Tibial artery (tissue), 4 donors: ENCODE measurements around the gene NEIL1.

Source experiments
- DNase-seq, 2 donors: peaks; one replicate each; pipeline ENCODE4 v3.0.0-alpha.2; 2019
- H3K27ac ChIP-seq, 2 donors: fragments of 200-600 bp; sonication (generic) in 1 of 2; 1 replicate in 1 of 2; 2 replicates in 1 of 2; pipeline ENCODE4 v1.5.1; 2018 to 2019; ENCODE audit warnings: mild to moderate bottlenecking in 1 of 2
- H3K27me3 ChIP-seq, 2 donors: fragments of 200-600 bp; sonication (generic) in 1 of 2; one replicate each; pipeline versions ENCODE4 v1.5.1 to v1.6.0; 2016 to 2019
- H3K36me3 ChIP-seq, 3 donors: fragments of 200-600 bp; sonication (generic) in 2 of 3; one replicate each; pipeline ENCODE4 v1.5.1; 2016 to 2019; ENCODE audit warnings: mild to moderate bottlenecking in 2 of 3
- H3K4me1 ChIP-seq, 4 donors: fragments of 200-600 bp; sonication (generic) in 2 of 4; 1 replicate in 3 of 4; 2 replicates in 1 of 4; pipeline ENCODE4 v1.5.1; 2016 to 2019
- H3K4me3 ChIP-seq, 2 donors: fragments of 200-600 bp; sonication (generic) in 1 of 2; 1 replicate in 1 of 2; 2 replicates in 1 of 2; pipeline ENCODE4 v1.5.1; 2018 to 2019; ENCODE audit warnings: mild to moderate bottlenecking in 2 of 2
- H3K9me3 ChIP-seq, 3 donors: fragments of 200-600 bp; sonication (generic) in 1 of 3; one replicate each; pipeline ENCODE4 v1.5.1; 2016 to 2019
- intact Hi-C: fragments of 100-400 bp; cut with DNase I; formaldehyde crosslinking; loops from one replicate; pipeline ENCODE4 v1.15.0; 2023; ENCODE audit warnings: low total_unique reads
- TF ChIP-seq, protein P1 (sequence below), 2 experiments: fragments of 200-600 bp in 1 of 2; fragments of 450-650 bp in 1 of 2; IDR thresholded peaks; one replicate each; pipeline ENCODE4 v1.5.1; 2017 to 2019; ENCODE audit warnings: antibody characterized with exemption in 2 of 2, mild to moderate bottlenecking in 1 of 2, moderate library complexity in 1 of 2

NEIL1 gene

DNA sequence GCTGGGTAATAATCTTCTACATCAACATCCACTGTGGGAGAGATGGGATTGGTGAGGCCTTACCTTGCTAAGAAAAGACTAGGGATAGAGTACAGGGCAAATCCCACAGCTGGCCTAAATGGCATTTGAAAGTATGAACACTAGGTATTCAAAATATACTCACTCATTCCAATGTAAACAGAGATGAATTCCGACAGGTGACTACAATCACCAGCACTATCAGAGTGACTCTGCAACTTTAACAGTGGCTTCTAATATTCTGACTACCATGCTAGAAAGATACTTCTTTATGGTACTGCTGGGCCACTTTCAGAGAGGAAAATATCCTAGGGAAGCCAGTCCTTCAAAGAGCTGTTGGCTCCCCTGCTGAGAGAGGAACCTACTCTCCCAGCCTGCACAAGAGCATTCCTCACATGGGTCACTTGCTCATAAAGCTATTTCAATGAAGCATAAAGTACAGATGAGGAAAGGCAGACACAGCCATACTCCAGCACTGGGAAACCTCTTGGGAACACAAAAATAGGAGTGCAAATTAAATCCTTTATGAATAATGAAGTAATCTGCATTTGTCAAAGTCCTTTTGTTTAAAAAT, 43.0 kb downstream of the NEIL1 start:
- Histone ChIP-seq H3K27me3 (no peaks in the 10 kb centered on the region), H3K4me1 (no peaks in the 10 kb centered on the region), H3K36me3 (peaks cover 86 to 98% (median 91%) of the 10 kb centered on the region in 3 donors), H3K9me3 (no peaks in the 10 kb centered on the region), H3K4me3 (no peak overlapping the region), H3K27ac (no peak overlapping the region)
- DNase-seq, result no peak
- intact Hi-C loops, result no loop called here
- TF ChIP-seq, protein P1, sequence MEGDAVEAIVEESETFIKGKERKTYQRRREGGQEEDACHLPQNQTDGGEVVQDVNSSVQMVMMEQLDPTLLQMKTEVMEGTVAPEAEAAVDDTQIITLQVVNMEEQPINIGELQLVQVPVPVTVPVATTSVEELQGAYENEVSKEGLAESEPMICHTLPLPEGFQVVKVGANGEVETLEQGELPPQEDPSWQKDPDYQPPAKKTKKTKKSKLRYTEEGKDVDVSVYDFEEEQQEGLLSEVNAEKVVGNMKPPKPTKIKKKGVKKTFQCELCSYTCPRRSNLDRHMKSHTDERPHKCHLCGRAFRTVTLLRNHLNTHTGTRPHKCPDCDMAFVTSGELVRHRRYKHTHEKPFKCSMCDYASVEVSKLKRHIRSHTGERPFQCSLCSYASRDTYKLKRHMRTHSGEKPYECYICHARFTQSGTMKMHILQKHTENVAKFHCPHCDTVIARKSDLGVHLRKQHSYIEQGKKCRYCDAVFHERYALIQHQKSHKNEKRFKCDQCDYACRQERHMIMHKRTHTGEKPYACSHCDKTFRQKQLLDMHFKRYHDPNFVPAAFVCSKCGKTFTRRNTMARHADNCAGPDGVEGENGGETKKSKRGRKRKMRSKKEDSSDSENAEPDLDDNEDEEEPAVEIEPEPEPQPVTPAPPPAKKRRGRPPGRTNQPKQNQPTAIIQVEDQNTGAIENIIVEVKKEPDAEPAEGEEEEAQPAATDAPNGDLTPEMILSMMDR (IDR thresholded peaks at IDR 0.05), result no peak

DNA sequence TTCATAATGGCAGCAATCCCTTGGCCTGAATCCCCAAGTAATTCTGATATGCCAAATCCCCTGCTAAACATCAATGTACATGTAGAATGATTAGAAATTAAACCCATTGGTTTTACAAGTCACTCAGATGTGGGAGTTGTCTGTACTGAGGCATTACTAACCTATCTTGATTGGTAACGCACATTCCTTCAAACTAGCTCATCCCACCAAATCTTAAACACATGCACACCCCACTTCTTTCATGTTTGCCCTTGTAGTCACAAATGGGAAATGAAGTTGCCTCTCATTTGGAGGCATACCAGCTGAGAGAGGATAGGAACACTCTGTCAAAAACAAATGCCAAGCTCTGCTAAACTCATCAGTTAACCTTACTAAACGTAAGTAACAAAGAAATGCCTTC, 50.7 kb downstream of the NEIL1 start:
- no peaks in the 10 kb centered on the region for H3K9me3 ChIP-seq
- H3K36me3 ChIP-seq, result peaks cover 84 to 100% (median 93%) of the 10 kb centered on the region in 3 donors
- TF ChIP-seq, protein P1 (IDR thresholded peaks at IDR 0.05), result no peak
- intact Hi-C loops, result no loop called here
- peaks cover 0 to 3% (median 0%) of the 10 kb centered on the region in 4 donors for H3K4me1 ChIP-seq
- no peak for DNase-seq
- no peak overlapping the region for H3K27ac ChIP-seq
- H3K4me3 ChIP-seq, result no peak overlapping the region
- H3K27me3 ChIP-seq, result no peaks in the 10 kb centered on the region

DNA sequence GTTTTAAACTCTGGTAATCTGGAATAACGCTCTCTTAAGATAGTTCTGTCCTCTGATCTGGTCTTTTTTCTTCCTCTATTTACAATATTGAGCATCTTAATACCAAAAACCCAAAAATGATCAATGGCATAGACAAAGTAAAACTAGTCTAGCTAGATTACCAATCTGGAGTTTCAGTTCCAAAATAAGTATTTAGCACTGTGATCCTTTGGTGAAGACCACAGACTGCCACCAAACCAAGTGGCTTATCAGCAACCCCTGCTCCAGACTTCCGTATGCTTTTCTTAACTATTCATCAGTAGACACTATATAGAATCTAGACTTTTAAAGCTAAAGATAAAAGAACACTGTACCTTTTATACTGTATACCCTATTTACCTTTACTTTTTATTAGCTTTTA, 57.1 kb downstream of the NEIL1 start:
- Histone ChIP-seq H3K4me3 (no peak overlapping the region), H3K27me3 (no peaks in the 10 kb centered on the region), H3K36me3 (peaks cover 86 to 100% (median 86%) of the 10 kb centered on the region in 3 donors), H3K9me3 (no peaks in the 10 kb centered on the region), H3K4me1 (no peaks in the 10 kb centered on the region), H3K27ac (no peak overlapping the region)
- intact Hi-C loops, result no loop called here
- TF ChIP-seq, protein P1 (IDR thresholded peaks at IDR 0.05), result no peak
- DNase-seq, result no peak
